C4-2B (cell line): ENCODE measurements around the gene OTULINL.

Experiments
- CTCF ChIP-seq: fragments of 450-650 bp; conservative IDR thresholded peaks from 2 replicates; pipeline ENCODE4 v1.5.1; 2017; ENCODE audit warnings: mild to moderate bottlenecking
- ZFX ChIP-seq: fragments of 450-650 bp; IDR thresholded peaks from 2 replicates; pipeline ENCODE4 v1.6.1; 2017

GRCh38 chr5:14603141-14603540 is 21.5 kb downstream of the OTULINL start:
- no peak for TF ChIP-seq CTCF
- no peak for TF ChIP-seq ZFX
